AG10803 (cell line): Measurements from ENCODE around the gene CAMK1.
A peak's percentile ranks its signal among the peaks of the same experiment; 100 is the strongest.

Experiments
- DNase-seq: peaks from one replicate; pipeline ENCODE4 v3.0.0; 2010; ENCODE audit warnings: low read depth
- H3K4me3 ChIP-seq: 2 replicates; pipeline ENCODE4 v1.5.1; 2011; ENCODE audit warnings: mild to moderate bottlenecking, low read length, control low read depth
- TF ChIP-seq, protein P1 (sequence below): conservative IDR thresholded peaks from 2 replicates; pipeline ENCODE4 v1.5.1; 2011; ENCODE audit warnings: mild to moderate bottlenecking, low read length, control low read depth, inconsistent platforms

The CAMK1 gene

DNA sequence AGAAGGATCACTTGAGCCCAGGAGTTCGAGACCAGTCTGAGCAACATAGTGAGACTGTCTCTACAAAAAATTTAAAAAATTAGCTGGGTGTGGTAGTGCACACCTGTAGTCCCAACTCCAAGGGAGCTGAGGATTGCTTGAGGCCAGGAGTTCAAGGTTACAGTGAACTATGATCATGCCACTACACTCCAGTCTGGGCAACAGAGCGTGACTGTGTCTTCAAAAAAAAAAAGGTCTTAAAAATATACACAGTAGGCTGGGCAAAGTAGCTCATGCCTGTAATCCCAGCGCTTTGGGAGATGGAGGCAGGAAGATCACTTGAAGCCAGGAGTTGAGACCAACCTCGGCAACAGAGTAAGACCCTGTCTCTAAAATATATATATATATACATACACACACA is 11.2 kb upstream of the CAMK1 start:
- TF ChIP-seq, protein P1, sequence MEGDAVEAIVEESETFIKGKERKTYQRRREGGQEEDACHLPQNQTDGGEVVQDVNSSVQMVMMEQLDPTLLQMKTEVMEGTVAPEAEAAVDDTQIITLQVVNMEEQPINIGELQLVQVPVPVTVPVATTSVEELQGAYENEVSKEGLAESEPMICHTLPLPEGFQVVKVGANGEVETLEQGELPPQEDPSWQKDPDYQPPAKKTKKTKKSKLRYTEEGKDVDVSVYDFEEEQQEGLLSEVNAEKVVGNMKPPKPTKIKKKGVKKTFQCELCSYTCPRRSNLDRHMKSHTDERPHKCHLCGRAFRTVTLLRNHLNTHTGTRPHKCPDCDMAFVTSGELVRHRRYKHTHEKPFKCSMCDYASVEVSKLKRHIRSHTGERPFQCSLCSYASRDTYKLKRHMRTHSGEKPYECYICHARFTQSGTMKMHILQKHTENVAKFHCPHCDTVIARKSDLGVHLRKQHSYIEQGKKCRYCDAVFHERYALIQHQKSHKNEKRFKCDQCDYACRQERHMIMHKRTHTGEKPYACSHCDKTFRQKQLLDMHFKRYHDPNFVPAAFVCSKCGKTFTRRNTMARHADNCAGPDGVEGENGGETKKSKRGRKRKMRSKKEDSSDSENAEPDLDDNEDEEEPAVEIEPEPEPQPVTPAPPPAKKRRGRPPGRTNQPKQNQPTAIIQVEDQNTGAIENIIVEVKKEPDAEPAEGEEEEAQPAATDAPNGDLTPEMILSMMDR: no peak
- H3K4me3 ChIP-seq: no peak overlapping the region
- DNase-seq: no peak

DNA sequence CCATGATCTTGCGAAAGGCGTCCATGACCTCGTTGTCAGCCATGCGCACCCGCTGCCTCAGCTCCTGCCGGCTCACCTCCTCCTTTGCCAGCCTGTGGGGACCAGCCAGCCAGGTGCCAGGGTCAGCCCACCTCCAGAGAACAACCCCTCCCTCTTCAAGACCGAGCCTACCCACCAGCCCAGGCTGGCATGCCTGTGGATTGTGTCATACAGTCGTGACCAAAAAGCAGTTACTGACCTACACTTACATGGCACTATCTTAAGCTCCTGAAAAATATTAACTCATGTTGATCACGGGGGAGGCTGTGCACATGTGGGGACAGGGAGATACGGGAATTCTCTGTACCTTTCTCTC is 10.7 kb upstream of the CAMK1 start:
- TF ChIP-seq, protein P1: no peak
- no peak for DNase-seq
- no peak overlapping the region for H3K4me3 ChIP-seq

DNA sequence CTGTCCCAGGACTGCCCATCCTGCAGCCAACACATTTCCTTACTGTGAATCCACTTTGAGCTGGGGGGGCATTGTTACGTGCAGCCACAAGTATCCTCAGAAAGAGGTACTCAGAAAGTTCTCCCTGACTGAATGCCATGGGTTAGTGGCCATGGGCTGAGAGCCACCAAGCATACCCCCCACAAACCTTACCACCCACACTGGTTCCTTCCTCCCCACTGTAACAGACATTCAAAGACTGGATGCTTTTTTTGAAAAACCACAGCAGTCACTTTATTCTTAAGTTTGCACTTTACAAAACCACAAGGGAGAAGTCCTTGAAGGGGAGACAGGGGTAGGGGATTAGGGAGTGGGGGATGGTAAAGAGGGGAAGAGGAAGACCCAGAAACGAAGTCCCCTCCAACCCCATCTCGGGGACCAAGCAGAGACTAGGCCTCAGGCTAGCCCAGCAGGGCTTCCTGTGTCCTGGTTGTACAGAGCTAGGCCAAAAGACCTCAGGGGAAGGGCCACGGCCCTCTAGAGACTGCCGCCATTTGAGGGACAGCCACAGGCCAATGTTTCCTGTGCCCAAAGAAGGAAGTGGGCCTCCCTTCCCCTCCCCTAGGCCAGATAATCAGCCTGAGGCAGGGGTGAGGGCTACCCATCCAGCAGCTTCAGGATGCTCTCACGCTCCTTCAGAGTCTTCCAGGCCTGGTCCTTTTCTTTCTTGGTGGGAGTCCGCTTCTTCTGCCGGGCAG is 10.1 kb upstream of the CAMK1 start:
- no peak for DNase-seq
- no peak overlapping the region for H3K4me3 ChIP-seq
- TF ChIP-seq, protein P1: no peak

DNA sequence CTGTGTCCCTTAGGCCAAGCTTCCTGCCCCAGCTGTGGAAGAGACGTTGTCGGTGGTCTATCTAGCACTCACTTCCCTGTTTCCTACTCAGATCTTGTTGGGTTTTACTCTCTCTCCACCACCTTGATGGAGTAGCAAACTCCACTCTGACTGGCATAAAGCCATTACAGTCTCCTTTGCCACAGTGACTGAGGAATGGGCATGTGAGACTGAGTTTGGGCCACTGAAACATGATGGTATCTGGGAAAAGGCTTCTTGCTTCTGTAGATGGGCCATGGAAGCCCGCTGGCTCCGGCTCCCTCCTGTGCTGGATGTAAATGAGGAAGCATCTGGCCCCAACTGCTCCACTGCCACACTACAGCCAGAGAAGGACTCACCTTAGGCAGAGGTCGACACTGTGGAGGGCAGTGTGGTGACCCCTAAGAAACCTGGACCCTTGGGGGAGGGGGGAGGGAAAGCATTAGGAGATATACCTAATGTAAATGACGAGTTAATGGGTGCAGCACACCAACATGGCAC is 9.4 kb upstream of the CAMK1 start:
- no peak for DNase-seq
- H3K4me3 ChIP-seq: no peak overlapping the region

DNA sequence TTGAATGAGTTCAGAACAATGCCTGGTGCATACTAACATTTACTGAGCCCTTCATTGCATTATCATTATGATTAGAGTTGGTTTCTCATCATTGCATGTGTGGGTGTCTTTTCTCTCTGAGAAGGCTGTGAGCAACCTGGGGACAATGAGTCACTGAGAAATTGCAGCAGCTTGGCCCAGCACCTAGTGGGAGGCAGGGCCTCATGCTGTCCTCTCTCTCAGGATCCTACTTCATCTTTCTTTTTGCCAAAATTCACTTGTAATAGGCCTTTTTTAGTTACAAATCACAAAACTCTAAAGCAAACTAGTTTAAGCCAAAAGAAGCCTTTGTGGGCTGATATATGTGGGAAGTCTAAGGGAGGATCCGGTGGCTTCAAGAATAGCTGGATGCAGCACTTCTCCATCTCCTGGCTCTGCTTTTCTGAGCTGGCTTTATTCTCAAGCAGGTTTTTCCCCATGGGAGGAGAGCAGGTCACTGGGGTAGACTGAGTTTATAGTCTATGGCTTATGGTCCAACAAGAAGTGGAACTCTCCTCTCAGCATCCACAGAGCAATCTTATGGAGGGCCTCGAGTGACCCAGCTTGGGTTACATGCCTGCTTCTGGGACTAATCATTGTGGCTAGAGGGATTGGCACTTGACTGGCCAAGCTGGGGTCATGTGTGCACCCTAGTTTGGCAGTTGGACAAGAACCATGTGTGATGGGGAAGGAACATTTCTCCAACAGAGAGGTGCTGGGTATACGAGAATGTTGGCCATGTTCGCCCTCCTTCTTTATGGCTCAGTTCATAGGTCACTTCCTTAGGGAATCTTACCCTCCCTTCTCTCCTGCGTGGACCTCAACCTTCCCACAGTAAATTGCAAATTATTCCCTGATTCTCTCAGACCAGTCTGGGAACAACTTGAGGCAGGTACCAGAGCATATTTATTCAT is 8.7 kb upstream of the CAMK1 start:
- no peak overlapping the region for H3K4me3 ChIP-seq
- TF ChIP-seq, protein P1: no peak
- DNase-seq: peak; percentile 76

More for the DNA sequence above, 9.4 kb upstream of the CAMK1 start:
- TF ChIP-seq, protein P1: no peak

DNA sequence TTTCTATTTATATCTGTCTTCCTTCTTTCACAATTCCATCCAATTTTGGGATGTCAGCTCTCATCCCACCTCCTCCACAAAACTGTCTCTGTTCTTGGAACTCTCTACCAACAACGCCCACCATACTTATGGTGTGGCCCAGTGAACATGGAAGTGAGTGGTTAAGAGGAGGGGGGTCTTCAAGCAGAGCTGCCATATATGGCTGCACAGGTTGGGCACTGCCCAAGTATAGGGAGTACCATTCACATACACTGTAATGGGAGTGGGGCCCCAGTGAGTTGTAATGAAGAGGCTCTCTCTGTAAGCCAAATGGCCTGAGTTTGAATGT is 7.9 kb upstream of the CAMK1 start:
- H3K4me3 ChIP-seq: no peak overlapping the region
- no peak for DNase-seq
- TF ChIP-seq, protein P1: no peak
